Glutamatergic neuron (in vitro differentiated cells): ENCODE data around the gene RALGPS2. TPM values are rescaled to one million over a fixed set of nuclear protein-coding genes. Genes with fewer than 3 reads are reported as not detected.

Experiments
- DNase-seq: peaks from one replicate; pipeline ENCODE4 v3.0.0; 2022
- H3K27ac Mint-ChIP-seq: one replicate; pipeline ENCODE4 v1.8.0; 2020; ENCODE audit warnings: mild to moderate bottlenecking, mixed read lengths, inconsistent platforms; ENCODE audit not compliant: unreplicated experiment
- H3K27me3 Mint-ChIP-seq: one replicate; pipeline ENCODE4 v1.8.0; 2020; ENCODE audit warnings: mild to moderate bottlenecking, moderate library complexity, mixed read lengths, inconsistent platforms; ENCODE audit not compliant: unreplicated experiment
- H3K36me3 Mint-ChIP-seq: one replicate; pipeline ENCODE4 v1.8.0; 2020; ENCODE audit warnings: mild to moderate bottlenecking, mixed read lengths, inconsistent platforms; ENCODE audit not compliant: unreplicated experiment
- H3K4me1 Mint-ChIP-seq: one replicate; pipeline ENCODE4 v1.8.0; 2020; ENCODE audit warnings: mild to moderate bottlenecking, low read depth, mixed read lengths, inconsistent platforms; ENCODE audit not compliant: unreplicated experiment
- H3K4me3 Mint-ChIP-seq: one replicate; pipeline ENCODE4 v1.8.0; 2020; ENCODE audit warnings: mild to moderate bottlenecking, mixed read lengths, inconsistent platforms; ENCODE audit not compliant: unreplicated experiment
- H3K9me3 Mint-ChIP-seq: one replicate; pipeline ENCODE4 v1.8.0; 2020; ENCODE audit warnings: mild to moderate bottlenecking, moderate library complexity, mixed read lengths, inconsistent platforms; ENCODE audit not compliant: unreplicated experiment
- CTCF ChIP-seq: fragments of 200-600 bp; sonication (generic); IDR thresholded peaks from one replicate; pipeline ENCODE4 v1.5.0; 2021; ENCODE audit not compliant: partially characterized antibody, unreplicated experiment
- total RNA-seq: library from RNA; stranded (reverse); fragmentation: NEBNext Ultra II Directional; extraction: Animal tissue kit (Norgen Biotek cat#: 25700); gene quantifications from one replicate; pipeline ENCODE4 v1.2.1, GENCODE V29; 2021; ENCODE audit not compliant: unreplicated experiment

Gene RALGPS2
- total RNA-seq, 1 donor from 2014 or later: 17.9 TPM

- DNase-seq: no peak
- H3K36me3 Mint-ChIP-seq: no peaks in the 10 kb centered on the region
- H3K9me3 Mint-ChIP-seq: peaks cover 2% of the 10 kb centered on the region
- TF ChIP-seq CTCF: no peak
- H3K4me1 Mint-ChIP-seq: peaks cover 8% of the 10 kb centered on the region
- H3K27me3 Mint-ChIP-seq: no peaks in the 10 kb centered on the region
- H3K4me3 Mint-ChIP-seq: no peak overlapping the region
- H3K27ac Mint-ChIP-seq: no peak overlapping the region
These were observed 219.7 kb downstream of the RALGPS2 start for GRCh38 chr1:178944729-178945128.

- H3K4me3 Mint-ChIP-seq: no peak overlapping the region
- H3K36me3 Mint-ChIP-seq: no peaks in the 10 kb centered on the region
- TF ChIP-seq CTCF: no peak
- H3K4me1 Mint-ChIP-seq: peaks cover 8% of the 10 kb centered on the region
- peaks cover 2% of the 10 kb centered on the region for H3K9me3 Mint-ChIP-seq
- peaks cover 2% of the 10 kb centered on the region for H3K27me3 Mint-ChIP-seq
- no peak overlapping the region for H3K27ac Mint-ChIP-seq
- DNase-seq: no peak
These were observed 220.8 kb downstream of the RALGPS2 start for GRCh38 chr1:178945763-178946266.

- H3K27ac Mint-ChIP-seq: no peak overlapping the region
These were observed 221.4 kb downstream of the RALGPS2 start for GRCh38 chr1:178946416-178946815.

GRCh38 chr1:178946855-178947676 is 222.0 kb downstream of the RALGPS2 start:
- H3K27ac Mint-ChIP-seq: no peak overlapping the region
- no peaks in the 10 kb centered on the region for H3K36me3 Mint-ChIP-seq

More at GRCh38 chr1:178946416-178946815, 221.4 kb downstream of the RALGPS2 start:
- Mint-ChIP-seq H3K9me3 (peaks cover 2% of the 10 kb centered on the region), H3K36me3 (no peaks in the 10 kb centered on the region), H3K4me3 (no peak overlapping the region), H3K27me3 (peaks cover 4% of the 10 kb centered on the region), H3K4me1 (peaks cover 8% of the 10 kb centered on the region)
- TF ChIP-seq CTCF: no peak
- no peak for DNase-seq

More at GRCh38 chr1:178946855-178947676, 222.0 kb downstream of the RALGPS2 start:
- Mint-ChIP-seq H3K27me3 (peaks cover 4% of the 10 kb centered on the region), H3K9me3 (peaks cover 3% of the 10 kb centered on the region), H3K4me3 (no peak overlapping the region), H3K4me1 (peaks cover 7% of the 10 kb centered on the region)
- DNase-seq: no peak
- TF ChIP-seq CTCF: no peak
